ENCODE data around the gene IDH3G.

Gene IDH3G

GRCh38 chrX:153782871-153783270, 11.3 kb downstream of the IDH3G start:
- ChIA-PET CTCF (interaction anchor here (1.2 kb wide), 1 partner anchor 15 kb away, joined by 5 read pairs; no protein-coding TSS in a partner anchor), POLR2A (no interaction called here)
- TF ChIP-seq, protein P1, sequence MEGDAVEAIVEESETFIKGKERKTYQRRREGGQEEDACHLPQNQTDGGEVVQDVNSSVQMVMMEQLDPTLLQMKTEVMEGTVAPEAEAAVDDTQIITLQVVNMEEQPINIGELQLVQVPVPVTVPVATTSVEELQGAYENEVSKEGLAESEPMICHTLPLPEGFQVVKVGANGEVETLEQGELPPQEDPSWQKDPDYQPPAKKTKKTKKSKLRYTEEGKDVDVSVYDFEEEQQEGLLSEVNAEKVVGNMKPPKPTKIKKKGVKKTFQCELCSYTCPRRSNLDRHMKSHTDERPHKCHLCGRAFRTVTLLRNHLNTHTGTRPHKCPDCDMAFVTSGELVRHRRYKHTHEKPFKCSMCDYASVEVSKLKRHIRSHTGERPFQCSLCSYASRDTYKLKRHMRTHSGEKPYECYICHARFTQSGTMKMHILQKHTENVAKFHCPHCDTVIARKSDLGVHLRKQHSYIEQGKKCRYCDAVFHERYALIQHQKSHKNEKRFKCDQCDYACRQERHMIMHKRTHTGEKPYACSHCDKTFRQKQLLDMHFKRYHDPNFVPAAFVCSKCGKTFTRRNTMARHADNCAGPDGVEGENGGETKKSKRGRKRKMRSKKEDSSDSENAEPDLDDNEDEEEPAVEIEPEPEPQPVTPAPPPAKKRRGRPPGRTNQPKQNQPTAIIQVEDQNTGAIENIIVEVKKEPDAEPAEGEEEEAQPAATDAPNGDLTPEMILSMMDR (IDR thresholded peaks at IDR 0.05; ENCODE audit: control extremely low read depth, extremely low read depth, low read depth, missing control alignments), result no peak
- no peak for DNase-seq (ENCODE audit: extremely low spot score)

GRCh38 chrX:153782313-153782712, 11.9 kb downstream of the IDH3G start:
- no peak for DNase-seq (ENCODE audit: extremely low spot score)
- CTCF ChIA-PET, result interaction anchor here (1.2 kb wide), 1 partner anchor 14 kb away, joined by 5 read pairs; no protein-coding TSS in a partner anchor

DNA sequence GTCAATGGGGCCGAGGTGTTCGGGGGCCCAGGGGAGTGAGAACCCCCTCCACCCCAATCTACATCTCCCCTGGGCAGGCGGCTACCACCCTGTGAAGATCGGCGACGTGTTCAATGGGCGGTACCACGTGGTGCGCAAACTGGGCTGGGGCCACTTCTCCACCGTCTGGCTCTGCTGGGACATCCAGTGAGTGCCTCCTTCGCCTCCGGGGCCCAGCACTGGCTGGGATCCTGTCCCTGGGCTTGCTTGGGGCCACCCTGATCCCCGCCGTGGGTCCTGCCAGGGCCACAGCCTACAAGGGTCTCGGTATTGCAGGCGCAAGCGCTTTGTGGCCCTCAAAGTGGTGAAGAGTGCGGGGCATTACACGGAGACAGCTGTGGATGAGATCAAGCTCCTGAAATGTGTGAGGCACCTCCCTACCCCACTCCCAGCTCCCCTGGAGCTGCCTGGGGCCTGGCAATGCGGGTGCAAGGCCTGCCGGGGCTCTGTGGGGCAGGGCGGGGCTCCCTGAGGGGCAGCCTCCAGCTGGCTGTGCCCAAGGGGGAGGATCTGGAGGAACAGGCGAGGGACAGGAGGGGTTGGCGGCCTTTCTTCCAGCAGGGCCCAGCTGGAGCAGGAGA, 12.6 kb downstream of the IDH3G start:
- CTCF ChIA-PET, result interaction anchor here (1.2 kb wide), 1 partner anchor 14 kb away, joined by 5 read pairs; no protein-coding TSS in a partner anchor
- TF ChIP-seq, protein P1 (IDR thresholded peaks at IDR 0.05; ENCODE audit: control extremely low read depth, extremely low read depth, low read depth, missing control alignments), result no peak
- POLR2A ChIA-PET, result no interaction called here
- DNase-seq (ENCODE audit: extremely low spot score), result no peak

More at GRCh38 chrX:153782313-153782712, 11.9 kb downstream of the IDH3G start:
- TF ChIP-seq, protein P1 (IDR thresholded peaks at IDR 0.05; ENCODE audit: control extremely low read depth, extremely low read depth, low read depth, missing control alignments), result no peak
- POLR2A ChIA-PET, result no interaction called here

DNA sequence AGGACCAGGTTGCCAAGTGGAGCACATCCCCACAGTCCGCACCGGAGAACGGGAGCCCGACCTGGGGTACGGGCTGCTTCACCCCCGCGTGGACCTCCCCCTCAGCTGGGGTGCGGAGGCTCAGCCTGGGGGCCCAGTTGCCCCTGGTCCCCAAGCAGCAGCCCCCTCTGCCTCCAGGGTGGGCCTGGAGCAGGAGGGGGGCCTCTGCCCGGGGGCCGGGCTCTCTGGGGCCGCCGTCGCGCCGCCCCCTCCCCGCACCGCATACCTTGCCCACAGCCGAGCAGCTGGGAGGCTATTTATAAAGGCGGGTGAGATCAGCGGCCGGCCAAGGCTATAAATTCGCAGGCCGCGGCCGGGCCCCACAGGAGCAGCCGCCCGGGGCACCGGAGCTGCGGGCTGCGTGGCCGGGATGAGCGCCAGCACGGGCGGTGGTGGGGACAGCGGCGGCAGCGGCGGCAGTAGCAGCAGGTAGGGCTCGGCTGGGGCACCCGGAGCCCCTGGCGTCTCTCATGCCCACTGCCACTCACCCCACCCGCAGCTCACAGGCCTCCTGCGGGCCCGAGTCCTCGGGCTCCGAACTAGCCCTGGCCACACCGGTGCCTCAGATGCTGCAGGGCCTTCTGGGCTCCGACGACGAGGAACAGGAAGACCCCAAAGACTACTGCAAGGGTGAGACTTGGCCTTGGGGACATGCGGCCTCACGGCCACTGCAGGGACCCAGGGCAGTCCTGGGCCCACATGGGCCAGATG, 13.3 kb downstream of the IDH3G start, which contains the start of gene SRPK3:
TSS of gene SRPK3 (plus strand) at position 364 of the 750 bp plus-strand sequence. CDS start at position 410, 46 bp downstream.
- no peak for DNase-seq (ENCODE audit: extremely low spot score)
- ChIA-PET CTCF (interaction anchor here (1.6 kb wide), 1 partner anchor 9 kb away, joined by 3 read pairs; no protein-coding TSS in a partner anchor), POLR2A (no interaction called here)
- TF ChIP-seq, protein P1 (IDR thresholded peaks at IDR 0.05; ENCODE audit: control extremely low read depth, extremely low read depth, low read depth, missing control alignments), result no peak

- POLR2A ChIA-PET, result no interaction called here
- CTCF ChIA-PET, result interaction anchor here (1.6 kb wide), 1 partner anchor 10 kb away, joined by 3 read pairs; no protein-coding TSS in a partner anchor
Measured at GRCh38 chrX:153779891-153780677, 14.1 kb downstream of the IDH3G start.

More at GRCh38 chrX:153779891-153780677, 14.1 kb downstream of the IDH3G start:
- no peak for DNase-seq (ENCODE audit: extremely low spot score)
- TF ChIP-seq, protein P1 (IDR thresholded peaks at IDR 0.05; ENCODE audit: control extremely low read depth, extremely low read depth, low read depth, missing control alignments), result no peak
